HepG2 (cell line): ENCODE measurements around the gene SLC1A5. TPM values are rescaled to one million over a fixed set of nuclear protein-coding genes. Genes with fewer than 3 reads are reported as not detected.

ENCODE experiments used
- EEA1 ChIP-seq: sonication (generic); formaldehyde crosslinking; IDR thresholded peaks from 2 replicates; pipeline ENCODE4 v1.5.1; 2020; ENCODE audit warnings: mild to moderate bottlenecking, missing genetic modification reagents, borderline replicate concordance
- GATA4 ChIP-seq: sonication (generic); IDR thresholded peaks from 2 replicates; pipeline ENCODE4 v1.6.1; 2016; ENCODE audit warnings: antibody characterized with exemption, low read depth, borderline replicate concordance
- HDAC1 ChIP-seq: sonication (generic); formaldehyde crosslinking; IDR thresholded peaks from 2 replicates; pipeline ENCODE4 v1.5.1; 2020; ENCODE audit warnings: mild to moderate bottlenecking, missing genetic modification reagents
- MIXL1 ChIP-seq: IDR thresholded peaks from 2 replicates; pipeline ENCODE4 v1.6.1; 2016
- NFE2 ChIP-seq: sonication (generic); formaldehyde crosslinking; IDR thresholded peaks from 2 replicates; pipeline ENCODE4 v1.4.0; 2020; ENCODE audit warnings: missing genetic modification reagents
- NKX3-1 ChIP-seq: sonication (generic); formaldehyde crosslinking; IDR thresholded peaks from 2 replicates; pipeline ENCODE4 v1.5.0; 2020; ENCODE audit warnings: missing genetic modification reagents
- SETDB1 ChIP-seq: sonication (generic); formaldehyde crosslinking; IDR thresholded peaks from 2 replicates; pipeline ENCODE4 v1.5.1; 2020; ENCODE audit warnings: missing genetic modification reagents, mild to moderate bottlenecking, borderline replicate concordance
- SIX4 ChIP-seq: sonication (generic); formaldehyde crosslinking; IDR thresholded peaks from 2 replicates; pipeline ENCODE4 v1.4.0; 2020; ENCODE audit warnings: missing genetic modification reagents
- SRY ChIP-seq: sonication (generic); formaldehyde crosslinking; IDR thresholded peaks from 2 replicates; pipeline ENCODE4 v1.8.0; 2022; ENCODE audit warnings: mild to moderate bottlenecking, missing genetic modification reagents
- ZFX ChIP-seq: sonication (generic); formaldehyde crosslinking; IDR thresholded peaks from 2 replicates; pipeline ENCODE4 v1.4.0; 2020; ENCODE audit warnings: mild to moderate bottlenecking, low read depth, missing genetic modification reagents, moderate library complexity
- polyA plus RNA-seq, 8 experiments: library from polyadenylated mRNA; depleted of rRNA in 3 of 8; stranded (reverse) in 7 of 8; unstranded in 1 of 8; fragments of >200 nt; fragmentation: Illumina TruSeq in 4 of 8; extraction: Trizol in 4 of 8; gene quantifications; 2 replicates each; pipeline versions ENCODE4 v1.2.1 to v1.2.3, GENCODE V29; 2011 to 2016; ENCODE audit warnings: low read depth in 4 of 8, missing spikeins in 1 of 8, mixed read lengths in 1 of 8; ENCODE audit not compliant: insufficient read depth in 1 of 8
- total RNA-seq, 5 experiments: library from RNA; depleted of rRNA; stranded (reverse); fragments of >200 nt; fragmentation: Illumina TruSeq; extraction: Trizol; gene quantifications; 2 replicates each; pipeline ENCODE4 v1.2.3, GENCODE V29; 2016; ENCODE audit warnings: low read depth in 1 of 5
- TF ChIP-seq, protein P1 (sequence below): sonication (generic); formaldehyde crosslinking; IDR thresholded peaks from 2 replicates; pipeline ENCODE4 v1.5.0; 2020; ENCODE audit warnings: mild to moderate bottlenecking, missing genetic modification reagents, borderline replicate concordance
- TF ChIP-seq, protein P2 (sequence below): sonication (generic); formaldehyde crosslinking; IDR thresholded peaks from one replicate; pipeline ENCODE4 v1.5.1; 2020; ENCODE audit warnings: mild to moderate bottlenecking, missing genetic modification reagents; ENCODE audit errors: not compliant biosample characterization

SLC1A5 gene
- total and polyA plus RNA-seq, 2 of the 13 experiments (the other 11 are each of a cell fraction or from before 2014, with no cell fraction given): 120 to 159 TPM

DNA sequence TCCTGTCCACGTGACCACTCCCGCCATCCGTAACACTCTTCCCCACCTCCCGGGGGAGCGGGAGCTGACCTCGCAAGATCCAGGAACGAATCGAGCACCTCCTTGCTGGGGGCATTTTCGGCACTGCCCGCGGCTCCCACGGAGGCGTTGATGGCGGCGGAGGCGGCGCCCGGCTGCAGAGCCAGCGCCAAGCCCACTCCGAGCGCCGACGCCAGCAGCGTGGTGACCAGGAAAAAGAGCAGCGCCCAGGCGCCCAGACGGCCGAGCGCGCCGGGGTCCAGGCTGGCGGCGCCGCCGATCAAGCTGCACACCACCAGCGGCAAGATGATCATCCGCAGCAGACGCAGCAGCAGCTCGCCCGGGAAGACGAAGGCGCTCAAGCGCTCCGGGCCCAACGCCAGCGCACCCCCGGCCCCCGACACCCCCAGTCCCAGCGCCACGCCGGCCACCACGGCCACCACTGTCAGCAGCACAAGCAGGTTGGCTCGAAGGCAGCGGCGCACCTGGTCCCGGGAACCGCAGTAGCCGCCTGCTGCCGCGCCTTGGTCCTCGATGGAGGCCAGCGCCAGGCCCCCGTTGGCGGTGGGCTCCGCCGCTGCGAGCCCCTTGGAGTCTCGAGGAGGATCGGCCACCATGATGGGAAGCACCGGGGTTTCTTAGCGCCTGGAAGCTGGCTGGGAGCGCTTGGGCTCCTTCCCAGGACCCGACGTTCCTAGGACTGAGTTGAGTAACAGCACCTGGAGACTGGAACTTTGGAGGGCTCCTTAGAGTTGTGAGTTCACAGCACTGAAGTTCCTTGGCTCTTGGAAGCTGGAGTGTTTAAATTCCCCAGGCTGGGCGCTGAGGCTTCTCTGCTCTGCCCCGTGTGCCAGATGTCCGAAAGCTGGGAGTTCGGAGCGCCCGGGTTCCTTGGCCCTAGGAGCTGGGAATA, 798 bp downstream of the SLC1A5 start (continued):
- TF ChIP-seq, protein P1, sequence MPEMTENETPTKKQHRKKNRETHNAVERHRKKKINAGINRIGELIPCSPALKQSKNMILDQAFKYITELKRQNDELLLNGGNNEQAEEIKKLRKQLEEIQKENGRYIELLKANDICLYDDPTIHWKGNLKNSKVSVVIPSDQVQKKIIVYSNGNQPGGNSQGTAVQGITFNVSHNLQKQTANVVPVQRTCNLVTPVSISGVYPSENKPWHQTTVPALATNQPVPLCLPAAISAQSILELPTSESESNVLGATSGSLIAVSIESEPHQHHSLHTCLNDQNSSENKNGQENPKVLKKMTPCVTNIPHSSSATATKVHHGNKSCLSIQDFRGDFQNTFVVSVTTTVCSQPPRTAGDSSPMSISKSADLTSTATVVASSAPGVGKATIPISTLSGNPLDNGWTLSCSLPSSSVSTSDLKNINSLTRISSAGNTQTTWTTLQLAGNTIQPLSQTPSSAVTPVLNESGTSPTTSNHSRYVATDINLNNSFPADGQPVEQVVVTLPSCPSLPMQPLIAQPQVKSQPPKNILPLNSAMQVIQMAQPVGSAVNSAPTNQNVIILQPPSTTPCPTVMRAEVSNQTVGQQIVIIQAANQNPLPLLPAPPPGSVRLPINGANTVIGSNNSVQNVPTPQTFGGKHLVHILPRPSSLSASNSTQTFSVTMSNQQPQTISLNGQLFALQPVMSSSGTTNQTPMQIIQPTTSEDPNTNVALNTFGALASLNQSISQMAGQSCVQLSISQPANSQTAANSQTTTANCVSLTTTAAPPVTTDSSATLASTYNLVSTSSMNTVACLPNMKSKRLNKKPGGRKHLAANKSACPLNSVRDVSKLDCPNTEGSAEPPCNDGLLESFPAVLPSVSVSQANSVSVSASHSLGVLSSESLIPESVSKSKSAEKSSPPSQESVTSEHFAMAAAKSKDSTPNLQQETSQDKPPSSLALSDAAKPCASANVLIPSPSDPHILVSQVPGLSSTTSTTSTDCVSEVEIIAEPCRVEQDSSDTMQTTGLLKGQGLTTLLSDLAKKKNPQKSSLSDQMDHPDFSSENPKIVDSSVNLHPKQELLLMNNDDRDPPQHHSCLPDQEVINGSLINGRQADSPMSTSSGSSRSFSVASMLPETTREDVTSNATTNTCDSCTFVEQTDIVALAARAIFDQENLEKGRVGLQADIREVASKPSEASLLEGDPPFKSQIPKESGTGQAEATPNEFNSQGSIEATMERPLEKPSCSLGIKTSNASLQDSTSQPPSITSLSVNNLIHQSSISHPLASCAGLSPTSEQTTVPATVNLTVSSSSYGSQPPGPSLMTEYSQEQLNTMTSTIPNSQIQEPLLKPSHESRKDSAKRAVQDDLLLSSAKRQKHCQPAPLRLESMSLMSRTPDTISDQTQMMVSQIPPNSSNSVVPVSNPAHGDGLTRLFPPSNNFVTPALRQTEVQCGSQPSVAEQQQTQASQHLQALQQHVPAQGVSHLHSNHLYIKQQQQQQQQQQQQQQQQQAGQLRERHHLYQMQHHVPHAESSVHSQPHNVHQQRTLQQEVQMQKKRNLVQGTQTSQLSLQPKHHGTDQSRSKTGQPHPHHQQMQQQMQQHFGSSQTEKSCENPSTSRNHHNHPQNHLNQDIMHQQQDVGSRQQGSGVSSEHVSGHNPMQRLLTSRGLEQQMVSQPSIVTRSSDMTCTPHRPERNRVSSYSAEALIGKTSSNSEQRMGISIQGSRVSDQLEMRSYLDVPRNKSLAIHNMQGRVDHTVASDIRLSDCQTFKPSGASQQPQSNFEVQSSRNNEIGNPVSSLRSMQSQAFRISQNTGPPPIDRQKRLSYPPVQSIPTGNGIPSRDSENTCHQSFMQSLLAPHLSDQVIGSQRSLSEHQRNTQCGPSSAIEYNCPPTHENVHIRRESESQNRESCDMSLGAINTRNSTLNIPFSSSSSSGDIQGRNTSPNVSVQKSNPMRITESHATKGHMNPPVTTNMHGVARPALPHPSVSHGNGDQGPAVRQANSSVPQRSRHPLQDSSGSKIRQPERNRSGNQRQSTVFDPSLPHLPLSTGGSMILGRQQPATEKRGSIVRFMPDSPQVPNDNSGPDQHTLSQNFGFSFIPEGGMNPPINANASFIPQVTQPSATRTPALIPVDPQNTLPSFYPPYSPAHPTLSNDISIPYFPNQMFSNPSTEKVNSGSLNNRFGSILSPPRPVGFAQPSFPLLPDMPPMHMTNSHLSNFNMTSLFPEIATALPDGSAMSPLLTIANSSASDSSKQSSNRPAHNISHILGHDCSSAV (CRISPR knock-in tag): no peak
- peak; percentile 25 for TF ChIP-seq ZFX (CRISPR knock-in tag)
- TF ChIP-seq MIXL1: no peak
- no peak for TF ChIP-seq NFE2 (CRISPR knock-in tag)
- no peak for TF ChIP-seq GATA4
- no peak for TF ChIP-seq SETDB1 (CRISPR knock-in tag)
- no peak for TF ChIP-seq EEA1
- no peak; the same call in 1 of the 2 replicates for TF ChIP-seq SRY
- TF ChIP-seq, protein P2, sequence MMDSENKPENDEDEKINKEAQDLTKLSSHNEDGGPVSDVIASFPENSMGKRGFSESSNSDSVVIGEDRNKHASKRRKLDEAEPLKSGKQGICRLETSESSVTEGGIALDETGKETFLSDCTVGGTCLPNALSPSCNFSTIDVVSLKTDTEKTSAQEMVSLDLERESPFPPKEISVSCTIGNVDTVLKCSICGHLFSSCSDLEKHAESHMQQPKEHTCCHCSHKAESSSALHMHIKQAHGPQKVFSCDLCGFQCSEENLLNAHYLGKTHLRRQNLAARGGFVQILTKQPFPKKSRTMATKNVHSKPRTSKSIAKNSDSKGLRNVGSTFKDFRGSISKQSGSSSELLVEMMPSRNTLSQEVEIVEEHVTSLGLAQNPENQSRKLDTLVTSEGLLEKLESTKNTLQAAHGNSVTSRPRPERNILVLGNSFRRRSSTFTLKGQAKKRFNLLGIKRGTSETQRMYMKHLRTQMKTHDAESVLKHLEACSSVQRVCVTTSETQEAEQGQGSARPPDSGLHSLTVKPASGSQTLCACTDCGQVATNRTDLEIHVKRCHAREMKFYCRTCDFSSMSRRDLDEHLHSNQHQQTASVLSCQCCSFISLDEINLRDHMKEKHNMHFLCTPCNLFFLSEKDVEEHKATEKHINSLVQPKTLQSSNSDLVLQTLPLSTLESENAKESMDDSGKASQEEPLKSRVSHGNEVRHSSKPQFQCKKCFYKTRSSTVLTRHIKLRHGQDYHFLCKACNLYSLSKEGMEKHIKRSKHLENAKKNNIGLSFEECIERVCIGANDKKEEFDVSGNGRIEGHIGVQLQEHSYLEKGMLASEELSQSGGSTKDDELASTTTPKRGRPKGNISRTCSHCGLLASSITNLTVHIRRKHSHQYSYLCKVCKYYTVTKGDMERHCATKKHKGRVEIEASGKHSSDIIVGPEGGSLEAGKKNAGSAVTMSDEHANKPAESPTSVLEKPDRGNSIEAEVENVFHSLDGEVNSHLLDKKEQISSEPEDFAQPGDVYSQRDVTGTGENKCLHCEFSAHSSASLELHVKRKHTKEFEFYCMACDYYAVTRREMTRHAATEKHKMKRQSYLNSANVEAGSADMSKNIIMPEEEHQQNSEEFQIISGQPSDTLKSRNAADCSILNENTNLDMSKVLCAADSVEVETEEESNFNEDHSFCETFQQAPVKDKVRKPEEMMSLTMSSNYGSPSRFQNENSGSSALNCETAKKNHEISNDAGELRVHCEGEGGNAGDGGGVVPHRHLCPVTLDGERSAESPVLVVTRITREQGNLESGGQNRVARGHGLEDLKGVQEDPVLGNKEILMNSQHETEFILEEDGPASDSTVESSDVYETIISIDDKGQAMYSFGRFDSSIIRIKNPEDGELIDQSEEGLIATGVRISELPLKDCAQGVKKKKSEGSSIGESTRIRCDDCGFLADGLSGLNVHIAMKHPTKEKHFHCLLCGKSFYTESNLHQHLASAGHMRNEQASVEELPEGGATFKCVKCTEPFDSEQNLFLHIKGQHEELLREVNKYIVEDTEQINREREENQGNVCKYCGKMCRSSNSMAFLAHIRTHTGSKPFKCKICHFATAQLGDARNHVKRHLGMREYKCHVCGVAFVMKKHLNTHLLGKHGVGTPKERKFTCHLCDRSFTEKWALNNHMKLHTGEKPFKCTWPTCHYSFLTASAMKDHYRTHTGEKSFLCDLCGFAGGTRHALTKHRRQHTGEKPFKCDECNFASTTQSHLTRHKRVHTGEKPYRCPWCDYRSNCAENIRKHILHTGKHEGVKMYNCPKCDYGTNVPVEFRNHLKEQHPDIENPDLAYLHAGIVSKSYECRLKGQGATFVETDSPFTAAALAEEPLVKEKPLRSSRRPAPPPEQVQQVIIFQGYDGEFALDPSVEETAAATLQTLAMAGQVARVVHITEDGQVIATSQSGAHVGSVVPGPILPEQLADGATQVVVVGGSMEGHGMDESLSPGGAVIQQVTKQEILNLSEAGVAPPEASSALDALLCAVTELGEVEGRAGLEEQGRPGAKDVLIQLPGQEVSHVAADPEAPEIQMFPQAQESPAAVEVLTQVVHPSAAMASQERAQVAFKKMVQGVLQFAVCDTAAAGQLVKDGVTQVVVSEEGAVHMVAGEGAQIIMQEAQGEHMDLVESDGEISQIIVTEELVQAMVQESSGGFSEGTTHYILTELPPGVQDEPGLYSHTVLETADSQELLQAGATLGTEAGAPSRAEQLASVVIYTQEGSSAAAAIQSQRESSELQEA (CRISPR knock-in tag): no peak
- TF ChIP-seq SIX4 (CRISPR knock-in tag): no peak
- 0 out of 2 replicates have a peak, but pooled peaks have one; percentile 10 for TF ChIP-seq NKX3-1 (CRISPR knock-in tag)
- peak; percentile 69 for TF ChIP-seq HDAC1 (CRISPR knock-in tag)
